Left ventricle myocardium inferior (tissue), 1 donor: Measurements from ENCODE around the gene C17orf58. TPM values are rescaled to one million over a fixed set of nuclear protein-coding genes. Genes with fewer than 3 reads are reported as not detected.
"Not testable (repeated sequence)": the region's sequence is repeated elsewhere in the genome, so short reads cannot be mapped to it uniquely, and the experiment has no call there.

Experiments
- DNase-seq: peaks from one replicate; pipeline ENCODE4 v3.0.0-alpha.2; 2020
- H3K27ac ChIP-seq: fragments of 200-600 bp; replicated peaks from 2 replicates; pipeline ENCODE4 v1.8.0; 2021
- H3K27me3 ChIP-seq: fragments of 200-600 bp; 2 replicates; pipeline ENCODE4 v1.8.0; 2021; ENCODE audit warnings: low read depth
- H3K36me3 ChIP-seq: fragments of 200-600 bp; 2 replicates; pipeline ENCODE4 v1.8.0; 2021
- H3K4me1 ChIP-seq: fragments of 200-600 bp; 2 replicates; pipeline ENCODE4 v1.8.0; 2021
- H3K4me3 ChIP-seq: fragments of 200-600 bp; 2 replicates; pipeline ENCODE4 v1.8.0; 2021; ENCODE audit warnings: mild to moderate bottlenecking, moderate library complexity
- H3K9me3 ChIP-seq: fragments of 200-600 bp; replicated peaks from 2 replicates; pipeline ENCODE4 v1.8.0; 2021
- intact Hi-C: fragments of 100-400 bp; cut with micrococcal nuclease; formaldehyde crosslinking; loops from one replicate; pipeline ENCODE4 v1.11.0; 2022
- long read RNA-seq: library from polyadenylated mRNA; unstranded; transcript quantifications from one replicate; pipeline ENCODE4 v2.0.0, GENCODE V29; 2021
- total RNA-seq: library from RNA; stranded (reverse); fragmentation: NEBNext Ultra II Directional; extraction: Animal tissue kit (Norgen Biotek cat#: 25700); gene quantifications from one replicate; pipeline ENCODE4 v1.2.1, GENCODE V29; 2021
- TF ChIP-seq, protein P1 (sequence below): fragments of 200-600 bp; IDR thresholded peaks from 2 replicates; pipeline ENCODE4 v1.8.0; 2021; ENCODE audit warnings: antibody characterized with exemption, mild to moderate bottlenecking, borderline replicate concordance
- donor health status: DM: no; HTN: yes; CAD: no; lungs with severe emphysema.

C17orf58 gene
- total RNA-seq: 6.6 TPM
- long read RNA-seq, transcript C17orf58-204 (4 exons, 2,065 nt): major isoform, 6 of 20 reads
- long read RNA-seq, partial matches to known transcripts: 4 of 20 reads
- long read RNA-seq, other reads (novel, unspliced or antisense): 4 of 20 reads

DNA sequence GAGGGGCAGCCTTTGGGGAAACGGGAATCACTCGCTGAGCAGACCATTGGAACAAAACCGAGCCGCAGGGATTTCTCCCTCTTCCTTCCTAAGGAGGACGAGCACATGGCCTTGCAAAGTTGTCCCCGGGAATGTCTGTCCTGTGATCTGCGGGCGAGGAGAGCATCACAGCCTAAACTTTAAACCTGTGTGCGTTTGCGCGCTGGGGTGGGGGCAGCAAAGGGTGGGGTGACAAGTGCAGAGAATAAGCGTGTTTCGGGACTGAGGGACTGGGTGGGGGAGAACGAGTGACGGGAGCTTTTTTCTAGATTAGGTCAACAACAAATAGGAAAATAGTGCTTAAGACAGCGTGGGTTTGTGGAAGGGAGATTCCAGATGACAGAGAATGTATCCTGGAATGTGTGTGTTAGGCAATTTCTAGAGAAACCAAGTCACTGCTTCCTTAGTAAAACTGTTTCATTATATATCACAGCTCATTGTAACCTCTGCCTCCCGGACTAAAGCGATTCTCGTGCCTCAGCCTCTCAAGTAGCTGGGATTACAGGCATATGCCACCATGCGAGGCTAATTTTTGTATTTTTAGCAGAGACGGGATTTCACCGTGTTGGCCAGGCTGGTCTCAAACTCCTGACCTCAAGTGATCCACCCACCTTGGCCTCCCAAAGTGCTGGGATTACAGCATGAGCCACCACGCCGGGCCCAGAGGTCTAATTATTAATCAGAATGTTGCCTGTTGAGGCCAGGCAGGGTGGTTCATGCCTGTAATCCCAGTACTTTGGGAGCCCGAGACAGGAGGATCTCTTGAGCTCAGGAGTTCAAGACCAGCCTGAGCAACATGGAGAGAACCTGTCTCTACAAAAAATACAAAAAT lies at the start of gene C17orf58:
Gene C17orf58 (minus strand): TSS at position 169 of the 871 bp plus-strand sequence. CDS start 271 bp downstream, outside the sequence.
- Histone ChIP-seq H3K4me1 (peaks cover 42% of the 10 kb centered on the region), H3K27ac (peak within 1 kb of the TSS; percentile 97), H3K4me3 (peak within 1 kb of the TSS; percentile 84)
- DNase-seq, intact Hi-C loops, H3K36me3 ChIP-seq, H3K9me3 ChIP-seq, H3K27me3 ChIP-seq: not testable (repeated sequence)

DNA sequence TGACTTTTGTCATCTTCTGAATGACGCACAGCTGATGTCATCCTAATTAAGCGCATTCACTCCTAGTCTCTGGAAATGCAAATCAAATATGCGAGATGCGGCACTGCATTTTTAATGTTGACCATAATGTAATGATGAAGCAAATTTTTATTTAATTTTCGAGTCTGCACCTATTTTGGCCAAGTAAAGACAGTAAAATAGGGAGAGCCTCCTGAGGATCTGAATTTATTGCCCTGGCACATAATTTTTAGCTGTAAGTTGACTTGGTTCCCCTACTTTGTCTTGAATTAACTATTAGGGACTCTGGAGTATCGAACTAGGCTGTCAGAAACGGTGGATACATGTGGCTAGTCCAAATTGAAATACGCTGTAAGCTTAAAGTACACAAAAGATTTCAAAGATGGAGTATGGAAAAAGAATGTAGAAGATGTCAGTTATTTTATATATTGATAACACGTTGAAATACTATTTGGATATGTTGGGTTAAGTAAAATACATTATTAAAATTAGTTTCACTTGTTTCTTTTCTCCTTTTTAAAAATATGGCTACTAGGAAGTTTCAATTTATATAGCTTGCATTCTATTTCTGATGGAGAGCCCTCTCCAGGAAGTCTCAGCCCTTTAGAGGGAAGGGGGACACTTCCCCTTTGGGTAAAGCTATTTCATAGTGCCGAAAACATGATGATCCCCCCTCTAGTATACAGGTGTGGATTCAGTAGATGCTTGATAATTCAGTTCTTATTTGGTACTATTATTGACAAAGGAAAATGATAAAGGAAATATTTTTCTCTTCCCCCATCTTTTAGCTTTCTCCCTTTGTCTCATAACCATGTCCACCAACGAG lies 40.3 kb upstream of the C17orf58 start:
- H3K9me3 ChIP-seq: no peaks in the 10 kb centered on the region
- peaks cover 45% of the 10 kb centered on the region for H3K36me3 ChIP-seq
- peak overlapping the region; percentile 90 for H3K4me3 ChIP-seq
- H3K27me3 ChIP-seq: no peaks in the 10 kb centered on the region
- H3K27ac ChIP-seq: peak overlapping the region; percentile 83
- DNase-seq: no peak
- intact Hi-C loops: no loop called here
- TF ChIP-seq, protein P1, sequence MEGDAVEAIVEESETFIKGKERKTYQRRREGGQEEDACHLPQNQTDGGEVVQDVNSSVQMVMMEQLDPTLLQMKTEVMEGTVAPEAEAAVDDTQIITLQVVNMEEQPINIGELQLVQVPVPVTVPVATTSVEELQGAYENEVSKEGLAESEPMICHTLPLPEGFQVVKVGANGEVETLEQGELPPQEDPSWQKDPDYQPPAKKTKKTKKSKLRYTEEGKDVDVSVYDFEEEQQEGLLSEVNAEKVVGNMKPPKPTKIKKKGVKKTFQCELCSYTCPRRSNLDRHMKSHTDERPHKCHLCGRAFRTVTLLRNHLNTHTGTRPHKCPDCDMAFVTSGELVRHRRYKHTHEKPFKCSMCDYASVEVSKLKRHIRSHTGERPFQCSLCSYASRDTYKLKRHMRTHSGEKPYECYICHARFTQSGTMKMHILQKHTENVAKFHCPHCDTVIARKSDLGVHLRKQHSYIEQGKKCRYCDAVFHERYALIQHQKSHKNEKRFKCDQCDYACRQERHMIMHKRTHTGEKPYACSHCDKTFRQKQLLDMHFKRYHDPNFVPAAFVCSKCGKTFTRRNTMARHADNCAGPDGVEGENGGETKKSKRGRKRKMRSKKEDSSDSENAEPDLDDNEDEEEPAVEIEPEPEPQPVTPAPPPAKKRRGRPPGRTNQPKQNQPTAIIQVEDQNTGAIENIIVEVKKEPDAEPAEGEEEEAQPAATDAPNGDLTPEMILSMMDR: no peak
- peaks cover 30% of the 10 kb centered on the region for H3K4me1 ChIP-seq

DNA sequence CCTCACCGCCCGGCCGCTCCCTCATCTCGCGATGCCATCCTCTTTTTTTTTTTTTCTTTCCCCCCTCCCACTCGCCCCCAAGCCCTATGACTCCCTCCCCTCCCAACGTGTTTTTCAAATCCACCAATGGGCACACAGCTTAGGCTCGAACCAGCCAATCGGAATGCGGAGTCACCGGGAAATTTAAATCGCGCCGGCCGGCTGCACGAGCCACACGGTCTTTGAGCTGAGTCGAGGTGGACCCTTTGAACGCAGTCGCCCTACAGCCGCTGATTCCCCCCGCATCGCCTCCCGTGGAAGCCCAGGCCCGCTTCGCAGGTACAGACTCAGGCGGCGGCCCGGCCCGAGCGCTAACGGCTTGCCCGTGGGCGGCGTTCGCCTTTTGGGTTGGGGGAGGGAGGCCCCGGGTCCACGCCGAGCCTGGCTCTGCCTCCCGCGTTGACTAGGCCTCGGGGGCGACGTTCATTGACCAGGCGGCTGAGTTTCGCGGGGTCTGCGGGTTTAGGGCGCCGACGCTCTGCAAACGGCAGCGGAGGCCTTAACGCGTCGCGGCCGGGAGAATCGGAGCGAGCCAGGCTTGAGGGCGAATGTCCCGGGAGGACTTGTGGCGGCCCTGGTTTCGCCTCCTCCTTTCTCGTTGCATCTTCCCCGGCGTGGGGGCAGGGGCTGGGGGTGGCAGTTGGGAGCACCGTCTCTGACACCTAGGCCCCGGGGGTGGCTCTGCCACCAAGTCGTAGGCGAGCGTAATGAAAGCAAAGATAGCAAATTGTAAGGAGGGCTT lies 39.4 kb upstream of the C17orf58 start, which contains the start of gene KPNA2:
Gene KPNA2 (plus strand): TSS at position 213 of the 781 bp plus-strand sequence. CDS start 1,398 bp downstream, outside the sequence.
- TF ChIP-seq, protein P1: no peak
- peak within 1 kb of the TSS; percentile 83 for H3K27ac ChIP-seq
- peaks cover 37% of the 10 kb centered on the region for H3K36me3 ChIP-seq
- no peaks in the 10 kb centered on the region for H3K27me3 ChIP-seq
- intact Hi-C loops: no loop called here
- H3K4me3 ChIP-seq: peak within 1 kb of the TSS; percentile 90
- peak; percentile 92 for DNase-seq
- no peaks in the 10 kb centered on the region for H3K9me3 ChIP-seq
- H3K4me1 ChIP-seq: peaks cover 30% of the 10 kb centered on the region

DNA sequence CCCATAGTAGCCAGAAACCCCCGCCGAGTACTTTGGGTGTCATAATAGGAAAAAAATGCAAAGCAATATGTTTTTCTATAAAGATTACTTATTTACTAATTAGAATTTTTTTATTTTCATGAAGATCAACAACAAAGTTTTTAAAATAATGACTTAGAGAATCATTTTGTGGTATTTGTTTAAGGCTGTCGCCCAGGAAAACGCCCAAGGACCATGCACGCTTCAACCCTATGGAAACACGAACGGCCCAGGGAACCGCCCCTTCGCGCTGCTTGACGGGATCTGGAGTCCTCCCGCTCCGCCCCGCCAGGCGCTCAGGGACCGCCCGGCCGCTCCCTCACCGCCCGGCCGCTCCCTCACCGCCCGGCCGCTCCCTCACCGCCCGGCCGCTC lies 38.9 kb upstream of the C17orf58 start:
- Histone ChIP-seq H3K9me3 (no peaks in the 10 kb centered on the region), H3K27me3 (no peaks in the 10 kb centered on the region), H3K27ac (peak overlapping the region; percentile 70), H3K4me3 (peak overlapping the region; percentile 90), H3K4me1 (peaks cover 30% of the 10 kb centered on the region), H3K36me3 (peaks cover 31% of the 10 kb centered on the region)
- peak; percentile 96 for DNase-seq
- TF ChIP-seq, protein P1: peak; percentile 23
- intact Hi-C loops: no loop called here

DNA sequence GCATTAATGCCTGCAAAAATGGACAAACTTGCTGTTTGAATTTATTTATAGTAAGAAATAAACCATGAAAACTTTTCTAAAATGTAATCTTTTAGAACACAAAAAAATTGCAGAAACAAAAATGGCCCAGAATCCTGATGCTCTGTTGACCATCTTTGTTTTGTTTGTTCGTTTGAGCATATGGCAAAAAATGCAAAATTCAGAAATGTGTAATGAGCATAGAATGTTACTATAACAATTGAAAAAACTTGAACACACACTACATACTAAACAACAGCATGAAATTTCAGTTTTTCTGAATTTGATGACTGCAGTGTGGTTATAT lies 38.1 kb upstream of the C17orf58 start:
- H3K27ac ChIP-seq: peak overlapping the region; percentile 70
- intact Hi-C loops: no loop called here
- TF ChIP-seq, protein P1: no peak
- H3K27me3 ChIP-seq: no peaks in the 10 kb centered on the region
- peak overlapping the region; percentile 90 for H3K4me3 ChIP-seq
- no peak for DNase-seq
- peaks cover 30% of the 10 kb centered on the region for H3K4me1 ChIP-seq
- peaks cover 24% of the 10 kb centered on the region for H3K36me3 ChIP-seq
- no peaks in the 10 kb centered on the region for H3K9me3 ChIP-seq
